GM18867 (cell line): ENCODE data around the gene VOPP1.
"Not testable (repeated sequence)": the region's sequence is repeated elsewhere in the genome, so short reads cannot be mapped to it uniquely, and the experiment has no call there.

ENCODE experiments used
- ATAC-seq: cut with Tn5 transposase; IDR thresholded peaks from one replicate; pipeline ENCODE4 v1.9.1; 2021; ENCODE audit warnings: mild to moderate bottlenecking, moderate library complexity; ENCODE audit not compliant: unreplicated experiment

Gene VOPP1

GRCh38 chr7:55587687-55588378 is 15.5 kb upstream of the VOPP1 start:
- ATAC-seq, result no peak

DNA sequence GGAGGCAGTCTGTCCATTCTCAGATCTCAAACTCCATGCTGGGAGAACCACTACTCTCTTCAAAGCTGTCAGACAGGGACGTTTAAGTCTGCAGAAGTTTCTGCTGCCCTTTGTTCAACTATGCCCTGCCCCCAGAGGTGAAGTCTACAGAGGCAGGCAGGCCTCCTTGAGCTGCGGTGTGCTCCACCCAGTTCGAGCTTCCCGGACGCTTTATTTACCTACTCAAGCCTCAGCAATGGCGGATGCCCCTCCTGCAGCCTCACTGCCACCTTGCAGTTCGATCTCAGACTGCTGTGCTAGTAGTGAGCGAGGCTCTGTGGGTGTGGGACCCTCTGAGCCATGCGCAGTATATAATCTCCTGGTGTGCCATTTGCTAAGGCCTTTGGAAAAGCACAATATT is 10.4 kb upstream of the VOPP1 start:
- not testable (repeated sequence) for ATAC-seq

DNA sequence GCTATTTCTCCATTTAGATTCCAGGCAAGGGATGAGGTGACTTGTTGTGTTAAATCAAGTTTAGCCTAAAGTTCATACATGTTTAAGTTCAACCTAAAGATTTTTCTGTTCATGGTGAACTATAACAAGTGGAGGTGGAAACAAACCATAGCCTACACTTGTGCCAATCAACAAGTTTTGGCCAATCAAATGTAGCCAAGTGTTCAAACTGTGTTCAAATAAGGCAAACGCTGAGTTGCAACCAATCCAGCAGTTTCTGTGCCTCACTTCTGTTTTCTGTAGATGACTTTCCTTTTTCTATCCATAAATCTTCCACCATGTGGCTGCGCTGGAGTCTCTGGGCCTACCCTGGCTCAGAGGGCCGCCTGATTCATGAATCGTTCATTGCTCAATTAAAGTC is 4.5 kb upstream of the VOPP1 start:
- no peak for ATAC-seq

GRCh38 chr7:55575733-55576132 is 3.4 kb upstream of the VOPP1 start:
- no peak for ATAC-seq

- ATAC-seq, result no peak
These were observed 2.8 kb upstream of the VOPP1 start for GRCh38 chr7:55575098-55575497.

- no peak for ATAC-seq
These were observed 1.9 kb upstream of the VOPP1 start for GRCh38 chr7:55574051-55574717.

- ATAC-seq, result no peak
These were observed 1.1 kb upstream of the VOPP1 start for GRCh38 chr7:55573234-55573900.

DNA sequence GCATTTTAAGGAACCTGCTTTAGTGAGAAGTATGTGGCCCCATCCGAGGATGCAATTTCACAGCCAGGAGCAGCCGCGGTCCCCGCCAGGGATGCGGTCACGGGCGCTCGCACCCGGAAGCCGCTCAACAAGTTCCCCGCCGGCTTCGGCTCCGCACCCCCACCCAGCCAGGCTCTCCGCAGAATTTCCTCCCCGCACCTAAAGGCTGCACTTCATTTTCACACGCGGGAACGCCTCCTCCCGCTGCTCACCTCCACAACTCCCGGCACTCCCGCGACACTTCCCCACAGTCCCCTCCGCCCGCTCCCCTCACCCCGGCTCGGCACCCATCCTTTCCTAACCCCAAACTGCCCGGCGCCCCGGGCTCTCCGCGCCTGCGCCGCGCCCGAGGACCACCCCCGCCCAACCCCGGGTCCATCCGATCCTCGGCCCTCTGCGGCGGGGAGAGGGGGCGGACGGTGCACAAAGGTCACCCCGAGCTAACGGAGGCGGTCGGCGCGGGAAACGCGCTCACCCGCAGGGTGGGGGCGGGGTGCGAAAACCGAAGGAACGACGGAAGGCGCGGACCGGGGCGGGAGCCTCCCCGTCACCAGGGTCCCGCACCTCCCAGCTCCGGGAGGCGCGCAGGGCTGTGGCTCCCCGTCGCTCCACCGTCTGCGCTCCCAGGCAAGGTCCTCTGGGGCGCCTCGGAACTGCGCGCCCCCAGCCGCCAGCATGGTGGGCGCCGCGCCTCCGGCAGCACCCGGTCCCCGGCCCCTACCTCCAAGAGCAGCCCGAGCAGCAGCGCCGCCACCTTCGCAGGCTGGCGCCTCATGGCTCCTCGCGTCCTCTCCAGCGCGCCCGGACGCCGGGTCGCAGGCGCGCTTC is 558 bp downstream of the VOPP1 start:
- ATAC-seq, result peak; percentile 25

DNA sequence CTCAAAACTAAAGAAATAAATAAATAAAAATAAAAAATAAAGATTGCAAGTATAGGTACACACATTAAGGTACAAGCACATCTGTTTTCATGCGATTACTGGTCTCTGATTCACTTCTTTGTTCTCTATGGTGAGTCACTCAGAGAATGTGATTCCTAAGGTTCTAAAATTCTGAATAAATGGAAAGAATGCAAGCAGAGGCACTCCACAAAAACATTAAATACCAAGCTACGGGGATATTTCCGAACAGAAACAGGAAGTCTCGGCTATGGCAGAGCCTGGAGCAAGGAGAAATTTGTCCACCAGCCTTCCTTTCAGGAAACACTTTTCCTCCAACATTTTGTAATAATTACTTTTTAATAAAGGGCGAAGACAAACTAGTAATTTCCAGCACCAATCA is 1.4 kb downstream of the VOPP1 start:
- ATAC-seq, result no peak

DNA sequence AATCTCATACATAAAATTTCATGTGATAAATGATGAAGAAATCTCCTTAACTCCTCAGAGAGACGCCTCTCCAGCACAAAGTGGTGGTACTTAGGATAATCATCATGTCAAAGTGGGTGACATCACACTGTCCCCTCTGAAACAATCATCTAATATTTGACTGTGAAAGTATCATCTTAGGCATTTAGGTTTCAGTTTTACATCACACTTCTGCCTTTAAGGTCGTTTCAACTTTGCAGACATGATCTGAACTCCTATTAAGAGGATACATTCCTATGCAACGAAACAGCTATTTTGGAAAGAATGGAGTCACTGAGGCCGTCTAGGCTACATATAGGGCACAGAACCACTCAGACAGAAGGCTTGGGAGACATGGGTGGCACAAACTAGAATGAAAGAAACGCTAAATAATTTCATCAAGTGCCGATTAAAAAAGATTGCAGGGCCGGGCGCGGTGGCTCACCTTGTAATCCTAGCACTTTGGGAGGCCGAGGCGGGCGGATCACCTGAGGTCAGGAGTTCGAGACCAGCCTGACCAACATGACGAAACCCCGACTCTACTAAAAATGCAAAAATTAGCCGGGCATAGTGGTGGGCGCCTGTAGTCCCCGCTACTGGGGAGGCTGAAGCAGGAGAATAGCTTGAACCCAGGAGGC is 2.0 kb downstream of the VOPP1 start:
- ATAC-seq, result peak; percentile 43

- ATAC-seq, result peak; percentile 33
These were observed 2.5 kb downstream of the VOPP1 start for GRCh38 chr7:55569797-55570196.

DNA sequence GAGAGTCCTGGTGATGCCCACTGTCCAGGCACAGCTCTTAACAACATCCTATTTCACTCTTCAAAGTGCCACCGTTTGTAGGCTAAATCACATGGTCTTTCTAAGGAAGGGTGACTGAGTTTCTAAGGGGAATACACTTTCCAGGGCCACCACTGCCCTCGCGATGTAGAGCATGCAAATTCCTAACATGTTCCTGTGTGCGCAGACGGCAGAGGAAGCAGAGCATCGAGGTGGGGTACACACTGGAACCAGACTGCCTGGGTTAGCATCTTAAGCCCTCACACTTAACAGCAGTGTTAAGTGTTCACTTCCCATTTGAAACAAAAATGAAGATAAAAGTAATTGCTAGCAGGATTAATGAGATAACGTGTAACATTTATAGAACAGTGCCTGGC is 3.0 kb downstream of the VOPP1 start:
- no peak for ATAC-seq

GRCh38 chr7:55568613-55569268 is 3.6 kb downstream of the VOPP1 start:
- ATAC-seq, result no peak

DNA sequence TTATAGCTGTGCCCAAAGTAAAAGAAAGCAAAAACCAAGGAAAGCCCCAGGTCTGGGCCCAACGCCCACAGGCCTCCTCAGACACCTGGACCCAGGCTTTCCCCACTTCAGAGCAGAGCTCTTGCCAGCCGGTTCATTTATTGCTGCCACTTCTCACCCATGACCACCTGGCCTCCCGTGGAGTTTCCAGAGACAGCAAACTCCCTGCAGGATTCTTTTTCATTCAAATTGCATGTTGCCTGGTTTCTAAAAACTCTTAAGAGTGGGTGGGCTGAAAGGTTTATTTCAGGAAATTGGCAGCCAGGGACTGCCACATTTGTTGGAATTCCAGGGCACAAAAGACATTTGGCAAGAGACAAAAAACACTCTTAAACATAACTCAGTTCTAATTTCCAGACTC is 4.7 kb downstream of the VOPP1 start:
- no peak for ATAC-seq

GRCh38 chr7:55565681-55566080 is 6.6 kb downstream of the VOPP1 start:
- no peak for ATAC-seq

DNA sequence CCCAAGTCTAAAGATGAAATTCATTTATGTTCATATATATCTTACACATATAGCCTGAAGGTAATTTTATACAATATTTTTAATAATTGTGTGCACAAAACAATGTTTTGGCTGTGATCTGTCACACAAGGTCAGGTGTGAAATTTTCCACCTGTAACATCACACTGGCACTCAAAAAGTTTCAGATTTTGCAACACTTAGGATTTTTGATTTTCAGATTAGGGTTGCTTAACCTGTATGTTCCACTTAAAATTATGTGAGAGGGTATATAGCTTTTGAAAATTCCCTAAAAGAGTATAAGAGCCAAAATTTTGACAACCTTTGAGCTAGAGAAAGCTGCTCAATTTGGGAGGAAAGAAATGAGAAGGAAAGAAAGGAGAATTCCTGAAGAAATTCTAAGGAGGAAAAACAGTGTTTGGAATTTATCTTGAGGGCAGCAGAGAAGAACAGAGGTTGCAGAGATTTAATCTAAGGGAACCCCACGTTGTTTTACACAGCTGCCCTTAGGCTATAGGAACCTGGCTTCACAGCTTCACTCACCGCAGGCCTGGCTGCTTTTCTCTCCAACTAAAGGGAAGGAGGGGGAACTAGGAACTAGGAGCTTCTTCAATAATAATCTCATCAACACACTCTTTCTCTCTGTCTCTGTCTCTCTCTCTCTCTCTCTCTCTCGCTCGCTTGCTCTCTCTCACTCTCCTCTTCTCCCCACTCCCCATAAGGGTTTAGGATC is 8.5 kb downstream of the VOPP1 start:
- no peak for ATAC-seq

DNA sequence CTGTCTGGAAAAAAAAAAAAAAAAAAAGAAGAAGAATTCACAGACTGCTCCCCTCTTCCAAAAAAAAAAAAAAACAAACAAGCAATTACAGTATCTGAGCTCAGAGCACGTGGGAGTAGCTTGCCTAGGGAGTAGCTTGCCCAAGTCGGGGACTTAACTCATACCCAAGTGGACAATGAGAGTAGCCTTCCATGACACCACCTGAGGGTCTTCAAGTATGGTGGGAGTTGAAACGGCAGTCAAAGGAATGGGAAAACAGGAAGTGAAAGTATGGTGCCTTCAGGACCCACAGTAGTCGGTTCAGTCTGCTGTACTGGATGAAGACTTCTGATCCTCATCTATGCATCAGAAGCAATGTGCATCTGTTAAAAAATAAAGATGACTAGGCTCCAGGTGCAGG is 10.6 kb downstream of the VOPP1 start:
- no peak for ATAC-seq

- ATAC-seq, result no peak
These were observed 13.1 kb downstream of the VOPP1 start for GRCh38 chr7:55558962-55559920.
